Stimulated activated naive CD4-positive, alpha-beta T cell treated with Interleukin-2 at 50 U/mL for 16 hours (primary cell): ENCODE data around the gene IPO9.

Source experiments
- DNase-seq: peaks from one replicate; lab custom pipeline; 2025; lab: John Stamatoyannopoulos, UW

The IPO9 gene

GRCh38 chr1:201828820-201829774 lies at the start of gene IPO9:
Gene IPO9 (plus strand): TSS chr1:201829157. CDS start chr1:201829210, 53 bp downstream.
- peak; percentile 94 for DNase-seq

GRCh38 chr1:201779351-201779880 lies 49.5 kb upstream of the IPO9 start:
- DNase-seq = no peak

GRCh38 chr1:201780952-201781351 lies 48.0 kb upstream of the IPO9 start:
- no peak for DNase-seq

GRCh38 chr1:201781437-201781836 lies 47.5 kb upstream of the IPO9 start:
- no peak for DNase-seq

- no peak for DNase-seq
These were observed 46.6 kb upstream of the IPO9 start for GRCh38 chr1:201782353-201782752.

GRCh38 chr1:201783058-201783457 lies 45.9 kb upstream of the IPO9 start:
- DNase-seq = no peak

- DNase-seq = no peak
These were observed 45.4 kb upstream of the IPO9 start for GRCh38 chr1:201783572-201783971.

- DNase-seq = no peak
These were observed 43.7 kb upstream of the IPO9 start for GRCh38 chr1:201785291-201785690.

- DNase-seq = no peak
These were observed 42.1 kb upstream of the IPO9 start for GRCh38 chr1:201786824-201787223.

- DNase-seq = no peak
These were observed 40.7 kb upstream of the IPO9 start for GRCh38 chr1:201788296-201788695.

GRCh38 chr1:201789245-201789644 lies 39.7 kb upstream of the IPO9 start:
- no peak for DNase-seq

GRCh38 chr1:201790261-201790660 lies 38.7 kb upstream of the IPO9 start:
- no peak for DNase-seq

GRCh38 chr1:201791051-201791778 lies 37.7 kb upstream of the IPO9 start:
- no peak for DNase-seq

GRCh38 chr1:201791779-201792173 lies 37.2 kb upstream of the IPO9 start:
- no peak for DNase-seq

GRCh38 chr1:201792534-201793305 lies 36.2 kb upstream of the IPO9 start:
- peak; percentile 15 for DNase-seq

- no peak for DNase-seq
These were observed 35.5 kb upstream of the IPO9 start for GRCh38 chr1:201793306-201793925.

- no peak for DNase-seq
These were observed 33.9 kb upstream of the IPO9 start for GRCh38 chr1:201795066-201795465.

GRCh38 chr1:201800246-201800645 lies 28.7 kb upstream of the IPO9 start:
- DNase-seq = no peak

GRCh38 chr1:201806801-201807200 lies 22.2 kb upstream of the IPO9 start:
- no peak for DNase-seq

GRCh38 chr1:201807958-201808632 lies 20.9 kb upstream of the IPO9 start:
- no peak for DNase-seq

GRCh38 chr1:201808633-201808990 lies 20.3 kb upstream of the IPO9 start:
- DNase-seq = no peak
